WTC11 (cell line): ENCODE data around the gene DNAH5. TPM values are rescaled to one million over a fixed set of nuclear protein-coding genes. Genes with fewer than 3 reads are reported as not detected.

Experiments
- ATAC-seq: fragments of 200-7000 bp; cut with Tn5 transposase; 2 replicates; pipeline ENCODE4 v1.10.0; 2021; ENCODE audit warnings: mild to moderate bottlenecking, moderate library complexity
- CTCF ChIA-PET: fragments of 300-600 bp; sonication (Branson Sonifier 250); formaldehyde crosslinking; loops from one replicate; lab custom pipeline; 2021; ENCODE audit warnings: antibody characterized with exemption; lab: Charles Lee
- POLR2A ChIA-PET: fragments of 350-600 bp; sonication (Branson Sonifier 250); formaldehyde crosslinking; loops from one replicate; lab custom pipeline; 2021; ENCODE audit warnings: antibody characterized with exemption; lab: Charles Lee
- DNase-seq: peaks from one replicate; pipeline ENCODE4 v3.0.0; 2021; ENCODE audit warnings: low spot score
- H3K27ac Mint-ChIP-seq: 2 replicates; pipeline ENCODE4 v1.8.0; 2021; ENCODE audit warnings: mixed read lengths
- H3K27me3 Mint-ChIP-seq: 2 replicates; pipeline ENCODE4 v1.8.0; 2021; ENCODE audit warnings: low read depth, mild to moderate bottlenecking, moderate library complexity, mixed read lengths
- H3K36me3 Mint-ChIP-seq: 2 replicates; pipeline ENCODE4 v1.8.0; 2021; ENCODE audit warnings: mixed read lengths
- H3K4me1 Mint-ChIP-seq: 2 replicates; pipeline ENCODE4 v1.8.0; 2022; ENCODE audit warnings: mixed read lengths
- H3K4me3 Mint-ChIP-seq: 2 replicates; pipeline ENCODE4 v1.8.0; 2021; ENCODE audit warnings: mild to moderate bottlenecking, moderate library complexity, mixed read lengths
- H3K9me3 Mint-ChIP-seq: 2 replicates; pipeline ENCODE4 v1.8.0; 2021; ENCODE audit warnings: mixed read lengths
- AR ChIP-seq: fragments of 250-450 bp; sonication (Bioruptor Pico); IDR thresholded peaks from 2 replicates; pipeline ENCODE4 v1.9.0; 2021; ENCODE audit warnings: mild to moderate bottlenecking
- ETV6 ChIP-seq: sonication (generic); formaldehyde crosslinking; IDR thresholded peaks from 2 replicates; pipeline ENCODE4 v1.8.1; 2022; ENCODE audit warnings: mild to moderate bottlenecking, missing genetic modification reagents
- FOXP1 ChIP-seq: sonication (generic); formaldehyde crosslinking; IDR thresholded peaks from 2 replicates; pipeline ENCODE4 v1.8.0; 2022; ENCODE audit warnings: missing genetic modification reagents, mild to moderate bottlenecking, moderate library complexity, borderline replicate concordance
- HMGXB4 ChIP-seq: sonication (generic); formaldehyde crosslinking; IDR thresholded peaks from 2 replicates; pipeline ENCODE4 v1.8.1; 2023; ENCODE audit warnings: mild to moderate bottlenecking, moderate library complexity, missing genetic modification reagents
- JAZF1 ChIP-seq: fragments of 250-450 bp; sonication (Bioruptor Pico); IDR thresholded peaks from 2 replicates; pipeline ENCODE4 v1.9.0; 2021; ENCODE audit warnings: moderate library complexity, mild to moderate bottlenecking, inconsistent platforms
- JUN ChIP-seq: sonication (generic); formaldehyde crosslinking; IDR thresholded peaks from 2 replicates; pipeline ENCODE4 v1.8.0; 2023; ENCODE audit warnings: mild to moderate bottlenecking, missing genetic modification reagents
- NR3C1 ChIP-seq: sonication (generic); formaldehyde crosslinking; conservative IDR thresholded peaks from 2 replicates; pipeline ENCODE4 v1.8.1; 2023; ENCODE audit warnings: low read depth, mild to moderate bottlenecking, missing genetic modification reagents
- SMAD4 ChIP-seq: sonication (generic); formaldehyde crosslinking; IDR thresholded peaks from 2 replicates; pipeline ENCODE4 v1.8.0; 2022; ENCODE audit warnings: mild to moderate bottlenecking, missing genetic modification reagents
- TEAD4 ChIP-seq: sonication (generic); formaldehyde crosslinking; IDR thresholded peaks from 2 replicates; pipeline ENCODE4 v1.8.0; 2022; ENCODE audit warnings: mild to moderate bottlenecking, missing genetic modification reagents
- ZBTB21 ChIP-seq: sonication (generic); formaldehyde crosslinking; IDR thresholded peaks from 2 replicates; pipeline ENCODE4 v1.8.1; 2023; ENCODE audit warnings: mild to moderate bottlenecking, missing genetic modification reagents, borderline replicate concordance
- total RNA-seq: library from RNA; stranded (reverse); gene quantifications from 3 replicates; pipeline ENCODE4 v1.2.3, GENCODE V29; 2021
- TF ChIP-seq, protein P1 (sequence below): sonication (generic); formaldehyde crosslinking; IDR thresholded peaks from 2 replicates; pipeline ENCODE4 v1.8.1; 2022; ENCODE audit warnings: low read depth, mild to moderate bottlenecking, moderate library complexity, missing genetic modification reagents, borderline replicate concordance
- TF ChIP-seq, protein P2 (sequence below): sonication (generic); formaldehyde crosslinking; IDR thresholded peaks from 2 replicates; pipeline ENCODE4 v1.8.0; 2022; ENCODE audit warnings: mild to moderate bottlenecking, missing genetic modification reagents
- TF ChIP-seq, protein P3 (sequence below): fragments of 250-450 bp; sonication (Bioruptor Pico); IDR thresholded peaks from 2 replicates; pipeline ENCODE4 v1.9.0; 2021; ENCODE audit warnings: mild to moderate bottlenecking, borderline replicate concordance
- TF ChIP-seq, protein P4 (sequence below): sonication (generic); formaldehyde crosslinking; conservative IDR thresholded peaks from 2 replicates; pipeline ENCODE4 v1.8.1; 2023; ENCODE audit warnings: mild to moderate bottlenecking, low read depth, missing genetic modification reagents, moderate library complexity

Gene DNAH5
- total RNA-seq, 1 experiment from 2014 or later, result 0.35 TPM

GRCh38 chr5:13643196-13643595 is 301.3 kb downstream of the DNAH5 start:
- H3K27ac Mint-ChIP-seq, result no peak overlapping the region
- no peak for DNase-seq
- H3K27me3 Mint-ChIP-seq, result no peaks in the 10 kb centered on the region; the same call in 1 of the 2 replicates
- ChIA-PET POLR2A (no interaction called here), CTCF (no interaction called here)
- peaks cover 24% of the 10 kb centered on the region for H3K9me3 Mint-ChIP-seq
- no peak overlapping the region for H3K4me3 Mint-ChIP-seq
- H3K36me3 Mint-ChIP-seq, result no peaks in the 10 kb centered on the region
- no peaks in the 10 kb centered on the region for H3K4me1 Mint-ChIP-seq
- no peak for ATAC-seq
- TF ChIP-seq, protein P1, sequence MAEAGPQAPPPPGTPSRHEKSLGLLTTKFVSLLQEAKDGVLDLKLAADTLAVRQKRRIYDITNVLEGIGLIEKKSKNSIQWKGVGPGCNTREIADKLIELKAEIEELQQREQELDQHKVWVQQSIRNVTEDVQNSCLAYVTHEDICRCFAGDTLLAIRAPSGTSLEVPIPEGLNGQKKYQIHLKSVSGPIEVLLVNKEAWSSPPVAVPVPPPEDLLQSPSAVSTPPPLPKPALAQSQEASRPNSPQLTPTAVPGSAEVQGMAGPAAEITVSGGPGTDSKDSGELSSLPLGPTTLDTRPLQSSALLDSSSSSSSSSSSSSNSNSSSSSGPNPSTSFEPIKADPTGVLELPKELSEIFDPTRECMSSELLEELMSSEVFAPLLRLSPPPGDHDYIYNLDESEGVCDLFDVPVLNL (CRISPR knock-in tag), result no peak
- TF ChIP-seq TEAD4 (no peak), AR (no peak), NR3C1 (CRISPR knock-in tag) (no peak), FOXP1 (no peak), JAZF1 (no peak), SMAD4 (CRISPR knock-in tag) (no peak), ZBTB21 (CRISPR knock-in tag) (no peak), ETV6 (CRISPR knock-in tag) (no peak), HMGXB4 (CRISPR knock-in tag) (no peak), JUN (no peak)
- TF ChIP-seq, protein P2, sequence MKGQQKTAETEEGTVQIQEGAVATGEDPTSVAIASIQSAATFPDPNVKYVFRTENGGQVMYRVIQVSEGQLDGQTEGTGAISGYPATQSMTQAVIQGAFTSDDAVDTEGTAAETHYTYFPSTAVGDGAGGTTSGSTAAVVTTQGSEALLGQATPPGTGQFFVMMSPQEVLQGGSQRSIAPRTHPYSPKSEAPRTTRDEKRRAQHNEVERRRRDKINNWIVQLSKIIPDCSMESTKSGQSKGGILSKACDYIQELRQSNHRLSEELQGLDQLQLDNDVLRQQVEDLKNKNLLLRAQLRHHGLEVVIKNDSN (CRISPR knock-in tag), result no peak
- TF ChIP-seq, protein P3, sequence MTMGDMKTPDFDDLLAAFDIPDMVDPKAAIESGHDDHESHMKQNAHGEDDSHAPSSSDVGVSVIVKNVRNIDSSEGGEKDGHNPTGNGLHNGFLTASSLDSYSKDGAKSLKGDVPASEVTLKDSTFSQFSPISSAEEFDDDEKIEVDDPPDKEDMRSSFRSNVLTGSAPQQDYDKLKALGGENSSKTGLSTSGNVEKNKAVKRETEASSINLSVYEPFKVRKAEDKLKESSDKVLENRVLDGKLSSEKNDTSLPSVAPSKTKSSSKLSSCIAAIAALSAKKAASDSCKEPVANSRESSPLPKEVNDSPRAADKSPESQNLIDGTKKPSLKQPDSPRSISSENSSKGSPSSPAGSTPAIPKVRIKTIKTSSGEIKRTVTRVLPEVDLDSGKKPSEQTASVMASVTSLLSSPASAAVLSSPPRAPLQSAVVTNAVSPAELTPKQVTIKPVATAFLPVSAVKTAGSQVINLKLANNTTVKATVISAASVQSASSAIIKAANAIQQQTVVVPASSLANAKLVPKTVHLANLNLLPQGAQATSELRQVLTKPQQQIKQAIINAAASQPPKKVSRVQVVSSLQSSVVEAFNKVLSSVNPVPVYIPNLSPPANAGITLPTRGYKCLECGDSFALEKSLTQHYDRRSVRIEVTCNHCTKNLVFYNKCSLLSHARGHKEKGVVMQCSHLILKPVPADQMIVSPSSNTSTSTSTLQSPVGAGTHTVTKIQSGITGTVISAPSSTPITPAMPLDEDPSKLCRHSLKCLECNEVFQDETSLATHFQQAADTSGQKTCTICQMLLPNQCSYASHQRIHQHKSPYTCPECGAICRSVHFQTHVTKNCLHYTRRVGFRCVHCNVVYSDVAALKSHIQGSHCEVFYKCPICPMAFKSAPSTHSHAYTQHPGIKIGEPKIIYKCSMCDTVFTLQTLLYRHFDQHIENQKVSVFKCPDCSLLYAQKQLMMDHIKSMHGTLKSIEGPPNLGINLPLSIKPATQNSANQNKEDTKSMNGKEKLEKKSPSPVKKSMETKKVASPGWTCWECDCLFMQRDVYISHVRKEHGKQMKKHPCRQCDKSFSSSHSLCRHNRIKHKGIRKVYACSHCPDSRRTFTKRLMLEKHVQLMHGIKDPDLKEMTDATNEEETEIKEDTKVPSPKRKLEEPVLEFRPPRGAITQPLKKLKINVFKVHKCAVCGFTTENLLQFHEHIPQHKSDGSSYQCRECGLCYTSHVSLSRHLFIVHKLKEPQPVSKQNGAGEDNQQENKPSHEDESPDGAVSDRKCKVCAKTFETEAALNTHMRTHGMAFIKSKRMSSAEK (CRISPR knock-in tag), result no peak
- TF ChIP-seq, protein P4, sequence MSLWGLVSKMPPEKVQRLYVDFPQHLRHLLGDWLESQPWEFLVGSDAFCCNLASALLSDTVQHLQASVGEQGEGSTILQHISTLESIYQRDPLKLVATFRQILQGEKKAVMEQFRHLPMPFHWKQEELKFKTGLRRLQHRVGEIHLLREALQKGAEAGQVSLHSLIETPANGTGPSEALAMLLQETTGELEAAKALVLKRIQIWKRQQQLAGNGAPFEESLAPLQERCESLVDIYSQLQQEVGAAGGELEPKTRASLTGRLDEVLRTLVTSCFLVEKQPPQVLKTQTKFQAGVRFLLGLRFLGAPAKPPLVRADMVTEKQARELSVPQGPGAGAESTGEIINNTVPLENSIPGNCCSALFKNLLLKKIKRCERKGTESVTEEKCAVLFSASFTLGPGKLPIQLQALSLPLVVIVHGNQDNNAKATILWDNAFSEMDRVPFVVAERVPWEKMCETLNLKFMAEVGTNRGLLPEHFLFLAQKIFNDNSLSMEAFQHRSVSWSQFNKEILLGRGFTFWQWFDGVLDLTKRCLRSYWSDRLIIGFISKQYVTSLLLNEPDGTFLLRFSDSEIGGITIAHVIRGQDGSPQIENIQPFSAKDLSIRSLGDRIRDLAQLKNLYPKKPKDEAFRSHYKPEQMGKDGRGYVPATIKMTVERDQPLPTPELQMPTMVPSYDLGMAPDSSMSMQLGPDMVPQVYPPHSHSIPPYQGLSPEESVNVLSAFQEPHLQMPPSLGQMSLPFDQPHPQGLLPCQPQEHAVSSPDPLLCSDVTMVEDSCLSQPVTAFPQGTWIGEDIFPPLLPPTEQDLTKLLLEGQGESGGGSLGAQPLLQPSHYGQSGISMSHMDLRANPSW (CRISPR knock-in tag), result no peak

Other genes with a start within 250 kb of the DNAH5 start
- gene TRIO, start 198.7 kb upstream of the DNAH5 start, total RNA-seq, result 69.2 to 88.8 TPM (median 73.5 TPM) in 3 replicates